Calu3 (cell line): ENCODE data around the gene RALGAPB. TPM values are rescaled to one million over a fixed set of nuclear protein-coding genes. Genes with fewer than 3 reads are reported as not detected.

Experiments used
- Bru-seq: library from RNA; stranded (reverse); fragments of 400-500 nt; gene quantifications from one replicate; lab custom pipeline; 2021; lab: Mats Ljungman, UMichigan
- BruChase-seq, 2 experiments: library from RNA; stranded (reverse); fragments of 400-500 nt; gene quantifications; one replicate each; lab custom pipeline; 2021; lab: Mats Ljungman, UMichigan
- BruUV-seq: library from RNA; stranded (reverse); fragments of 400-500 nt; replicated peaks from 2 replicates; lab custom pipeline; 2021; lab: Mats Ljungman, UMichigan
- CTCF ChIA-PET: fragments of 300-600 bp; sonication (Branson Sonifier 250); formaldehyde crosslinking; loops from one replicate; lab custom pipeline; 2022; ENCODE audit warnings: antibody characterized with exemption; lab: Charles Lee
- DNase-seq: peaks from one replicate; pipeline ENCODE4 v3.0.0; 2022
- H3K27ac Mint-ChIP-seq: one replicate; pipeline ENCODE4 v1.8.0; 2022; ENCODE audit warnings: mixed read lengths; ENCODE audit not compliant: unreplicated experiment
- H3K27me3 Mint-ChIP-seq: one replicate; pipeline ENCODE4 v1.8.0; 2022; ENCODE audit warnings: mixed read lengths; ENCODE audit not compliant: unreplicated experiment
- H3K36me3 Mint-ChIP-seq: one replicate; pipeline ENCODE4 v1.8.0; 2022; ENCODE audit warnings: mild to moderate bottlenecking, moderate library complexity, mixed read lengths; ENCODE audit not compliant: insufficient read depth, unreplicated experiment
- H3K4me1 Mint-ChIP-seq: one replicate; pipeline ENCODE4 v1.8.0; 2022; ENCODE audit warnings: mild to moderate bottlenecking, low read depth, mixed read lengths; ENCODE audit not compliant: unreplicated experiment
- H3K4me3 Mint-ChIP-seq: one replicate; pipeline ENCODE4 v1.8.0; 2022; ENCODE audit warnings: mild to moderate bottlenecking, low read depth, moderate library complexity, mixed read lengths; ENCODE audit not compliant: unreplicated experiment
- H3K9me3 Mint-ChIP-seq: one replicate; pipeline ENCODE4 v1.8.0; 2022; ENCODE audit warnings: low read depth, mixed read lengths; ENCODE audit not compliant: unreplicated experiment
- CTCF ChIP-seq: fragments of 200-600 bp; IDR thresholded peaks from one replicate; pipeline ENCODE4 v1.8.0; 2022; ENCODE audit warnings: antibody characterized with exemption; ENCODE audit not compliant: unreplicated experiment
- intact Hi-C: fragments of 100-400 bp; cut with micrococcal nuclease; formaldehyde crosslinking; loops from one replicate; pipeline ENCODE4 v1.10.0; 2022; ENCODE audit not compliant: unreplicated experiment
- long read RNA-seq: library from polyadenylated mRNA; stranded (forward); transcript quantifications from one replicate; pipeline ENCODE4 v2.0.0, GENCODE V29; 2022
- total RNA-seq: library from RNA; stranded (reverse); gene quantifications from 2 replicates; pipeline ENCODE4 v1.2.3, GENCODE V29; 2022

Gene RALGAPB
- total RNA-seq (59.8 and 62.5 TPM in 2 replicates), Bru-seq, nascent RNA (percentile 93 among the genes with signal in this experiment), BruChase-seq, experiment 1, labeled RNA remaining after a 6-hour chase (percentile 88 among the genes with signal in this experiment), BruChase-seq, experiment 2, labeled RNA remaining after a 2-hour chase (percentile 90 among the genes with signal in this experiment)
- long read RNA-seq, full-length matches to known transcripts = 7 of 22 reads
- long read RNA-seq, partial matches to known transcripts = 3 of 22 reads
- long read RNA-seq, other reads (novel, unspliced or antisense) = 12 of 22 reads

GRCh38 chr20:38472513-38473366 is at the start of gene RALGAPB:
RALGAPB (plus strand) TSS chr20:38472843; CDS start chr20:38488433, 15,590 bp downstream.
- H3K27me3 Mint-ChIP-seq = no peaks in the 10 kb centered on the region
- H3K27ac Mint-ChIP-seq = peak within 1 kb of the TSS; percentile 55
- BruUV-seq = no TSS peak
- peak within 1 kb of the TSS; percentile 82 for H3K4me3 Mint-ChIP-seq
- peaks cover 31% of the 10 kb centered on the region for H3K4me1 Mint-ChIP-seq
- CTCF ChIA-PET = interaction anchor here (0.6 to 2.8 kb wide), 16 partner anchors 13 to 185 kb away, joined by 3 to 48 read pairs (median 4); partner anchors contain the start of genes ADIG and SNHG17
- no peaks in the 10 kb centered on the region for H3K9me3 Mint-ChIP-seq
- intact Hi-C loops = loop anchor here (1.0 kb wide), 1 partner anchor 26 kb away; no protein-coding TSS in a partner anchor
- DNase-seq = peak; percentile 100
- TF ChIP-seq CTCF = peak; percentile 45
- H3K36me3 Mint-ChIP-seq = peaks cover 29% of the 10 kb centered on the region

GRCh38 chr20:38423541-38423940 is 49.1 kb upstream of the RALGAPB start:
- H3K27me3 Mint-ChIP-seq = no peaks in the 10 kb centered on the region
- intact Hi-C loops = no loop called here
- H3K36me3 Mint-ChIP-seq = peaks cover 99% of the 10 kb centered on the region
- H3K4me3 Mint-ChIP-seq = no peak overlapping the region
- DNase-seq = no peak
- H3K4me1 Mint-ChIP-seq = peaks cover 25% of the 10 kb centered on the region
- H3K9me3 Mint-ChIP-seq = no peaks in the 10 kb centered on the region
- TF ChIP-seq CTCF = no peak
- peak overlapping the region; percentile 4 for H3K27ac Mint-ChIP-seq
- BruUV-seq = no TSS peak
- CTCF ChIA-PET = interaction anchor here (0.7 kb wide), 1 partner anchor 24 kb away, joined by 3 read pairs; no protein-coding TSS in a partner anchor

- Mint-ChIP-seq H3K27ac (no peak overlapping the region), H3K4me1 (peaks cover 34% of the 10 kb centered on the region), H3K27me3 (no peaks in the 10 kb centered on the region), H3K4me3 (no peak overlapping the region), H3K36me3 (peaks cover 99% of the 10 kb centered on the region), H3K9me3 (no peaks in the 10 kb centered on the region)
- no TSS peak for BruUV-seq
- intact Hi-C loops = no loop called here
- CTCF ChIA-PET = interaction anchor here (0.6 kb wide), 2 partner anchors 16 to 30 kb away, joined by 3 read pairs; no protein-coding TSS in a partner anchor
- TF ChIP-seq CTCF = no peak
- DNase-seq = no peak
These were observed 48.2 kb upstream of the RALGAPB start for GRCh38 chr20:38424401-38424800.
